T47D (cell line): ENCODE data around the gene SARS2.

Source experiments
- DNase-seq, 2 experiments: peaks; one replicate each; pipeline versions ENCODE4 v3.0.0 to v3.0.0-alpha.2; 2011 to 2012; ENCODE audit warnings: low read depth in 1 of 2, low spot score in 1 of 2
- JUND ChIP-seq: IDR thresholded peaks from 2 replicates; pipeline ENCODE4 v1.6.1; 2012; ENCODE audit warnings: low read depth
- in situ Hi-C: cut with HindIII; loops from 2 replicates; pipeline ENCODE4 v1.10.0; 2016; ENCODE audit warnings: low sequenced_read_pairs, low pct_unique_long_range_greater_than_20kb

SARS2 gene

DNA sequence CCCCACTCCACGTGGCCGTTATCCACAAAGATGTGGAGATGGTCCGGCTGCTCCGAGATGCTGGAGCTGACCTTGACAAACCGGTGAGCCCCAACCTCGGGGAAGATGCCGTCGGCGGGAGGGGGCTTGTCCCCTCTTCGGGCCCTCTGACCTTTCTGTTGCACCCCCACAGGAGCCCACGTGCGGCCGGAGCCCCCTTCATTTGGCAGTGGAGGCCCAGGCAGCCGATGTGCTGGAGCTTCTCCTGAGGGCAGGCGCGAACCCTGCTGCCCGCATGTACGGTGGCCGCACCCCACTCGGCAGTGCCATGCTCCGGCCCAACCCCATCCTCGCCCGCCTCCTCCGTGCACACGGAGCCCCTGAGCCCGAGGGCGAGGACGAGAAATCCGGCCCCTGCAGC is 23.3 kb downstream of the SARS2 start:
- no peak for TF ChIP-seq JUND
- DNase-seq = no peak
- in situ Hi-C loops = no loop called here

DNA sequence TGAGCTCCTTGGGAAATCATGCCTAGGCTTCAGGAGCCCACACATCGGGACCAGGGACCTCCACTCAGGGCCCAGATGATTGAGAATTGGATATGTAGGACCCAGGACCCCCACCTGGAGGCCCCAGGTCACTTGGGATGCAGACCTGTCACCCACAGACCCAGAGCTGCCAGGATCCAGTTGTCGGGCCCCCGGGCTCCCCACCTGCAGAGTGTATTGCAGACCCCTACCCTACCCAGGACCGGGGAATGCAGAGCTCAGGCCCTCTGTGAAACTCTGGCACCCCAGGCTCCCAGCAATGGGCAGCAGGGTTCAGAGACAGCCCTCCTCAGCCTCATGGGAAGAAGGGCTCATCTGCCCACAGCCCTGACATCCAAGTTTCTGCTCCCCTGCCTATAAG is 24.9 kb downstream of the SARS2 start:
- no peak for DNase-seq
- in situ Hi-C loops = no loop called here
- no peak for TF ChIP-seq JUND

DNA sequence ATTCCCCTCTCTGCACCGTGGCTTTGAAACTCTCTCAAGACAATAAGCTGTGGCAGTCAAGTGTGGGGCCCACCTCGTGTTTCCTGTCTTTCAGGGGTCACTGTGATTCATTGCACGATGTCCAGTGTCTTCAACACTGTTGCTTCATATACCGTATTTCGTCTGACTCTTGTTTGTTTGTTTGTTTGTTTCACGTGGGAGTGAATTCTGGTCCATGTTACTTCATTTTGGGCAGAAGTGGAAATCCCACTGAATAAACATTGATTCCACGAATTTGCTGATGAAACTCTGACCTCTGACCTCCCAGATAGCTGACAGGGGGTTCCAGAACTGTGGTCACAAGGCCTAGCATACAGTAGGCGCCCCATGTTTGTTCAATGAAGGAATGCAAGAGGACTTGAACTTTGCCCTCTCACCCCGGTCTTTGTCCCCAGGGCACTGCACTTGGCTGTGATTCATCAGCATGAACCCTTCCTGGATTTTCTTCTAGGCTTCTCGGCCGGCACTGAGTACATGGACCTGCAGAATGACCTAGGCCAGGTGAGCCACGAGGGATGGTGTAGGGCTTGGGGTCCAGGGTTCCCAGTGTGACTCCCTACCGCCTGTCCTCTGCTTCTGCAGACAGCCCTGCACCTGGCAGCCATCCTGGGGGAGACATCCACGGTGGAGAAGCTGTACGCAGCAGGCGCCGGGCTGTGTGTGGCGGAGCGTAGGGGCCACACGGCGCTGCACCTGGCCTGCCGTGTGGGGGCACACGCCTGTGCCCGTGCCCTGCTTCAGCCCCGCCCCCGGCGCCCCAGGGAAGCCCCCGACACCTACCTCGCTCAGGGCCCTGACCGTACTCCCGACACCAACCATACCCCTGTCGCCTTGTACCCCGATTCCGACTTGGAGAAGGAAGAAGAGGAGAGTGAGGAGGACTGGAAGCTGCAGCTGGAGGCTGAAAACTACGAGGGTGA is 25.7 kb downstream of the SARS2 start:
- no peak for DNase-seq
- in situ Hi-C loops = no loop called here
- TF ChIP-seq JUND = no peak

DNA sequence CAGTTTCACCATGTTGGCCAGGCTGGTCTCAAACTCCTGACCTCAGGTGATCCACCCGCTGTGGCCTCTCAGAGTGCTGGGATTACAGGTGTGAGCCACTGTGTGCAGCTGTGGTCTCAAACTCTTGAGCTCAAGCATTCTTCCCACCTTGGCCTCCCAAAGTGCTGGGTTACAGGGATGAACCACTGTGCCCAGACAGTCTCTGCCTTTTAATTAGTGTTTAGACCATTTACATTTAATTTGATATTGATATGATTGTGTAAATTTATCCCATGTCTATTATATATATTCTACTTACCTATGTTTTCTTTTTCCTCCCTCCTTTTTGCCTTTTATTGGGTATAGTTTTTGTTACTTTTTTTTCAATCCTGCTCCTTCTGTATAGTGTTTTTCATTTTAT is 28.9 kb downstream of the SARS2 start:
- DNase-seq = no peak
- in situ Hi-C loops = no loop called here
- TF ChIP-seq JUND = no peak

DNA sequence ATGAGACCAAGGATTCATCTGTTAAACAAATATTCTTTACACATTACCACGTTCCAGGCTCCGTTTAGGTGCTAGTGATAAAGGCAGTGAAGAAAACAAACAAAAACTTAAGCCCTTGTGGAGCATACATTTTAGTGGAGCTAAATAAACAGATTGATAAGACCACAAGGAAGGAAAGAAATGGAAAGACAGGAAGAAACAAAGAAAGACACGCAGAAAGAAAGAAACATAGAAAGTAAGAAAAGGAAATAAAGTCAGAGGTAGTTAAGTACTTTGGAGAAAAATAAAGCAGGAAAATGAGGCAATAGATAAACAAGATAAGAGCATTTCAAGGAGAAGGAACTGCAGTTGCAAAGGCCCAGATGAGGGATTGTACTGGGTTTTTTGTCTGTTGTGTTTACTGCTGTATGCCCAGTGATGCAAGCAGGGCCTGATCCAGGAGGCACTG is 29.8 kb downstream of the SARS2 start:
- in situ Hi-C loops = no loop called here
- no peak for DNase-seq
- no peak for TF ChIP-seq JUND

DNA sequence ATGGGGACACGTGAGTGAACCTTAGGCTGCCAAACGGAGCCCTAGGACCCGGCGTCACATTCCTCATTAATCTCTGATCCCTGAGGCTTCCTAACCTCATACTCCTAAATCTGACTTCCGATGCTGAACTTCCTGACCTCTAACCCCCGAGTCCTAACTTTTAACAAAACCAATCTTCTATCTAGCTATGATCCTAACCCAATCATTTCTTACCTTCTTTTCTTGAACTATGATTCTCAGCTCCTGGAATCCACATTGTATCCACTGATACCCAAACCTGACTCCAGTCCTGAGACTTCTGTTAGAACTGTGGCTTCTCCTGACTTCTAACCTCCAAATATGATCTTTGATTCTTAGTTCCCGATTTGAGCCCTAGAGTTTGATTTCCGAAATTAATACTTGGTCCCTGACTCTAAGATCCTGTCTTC is 30.3 kb downstream of the SARS2 start:
- in situ Hi-C loops = no loop called here
- no peak for TF ChIP-seq JUND
- DNase-seq = no peak

DNA sequence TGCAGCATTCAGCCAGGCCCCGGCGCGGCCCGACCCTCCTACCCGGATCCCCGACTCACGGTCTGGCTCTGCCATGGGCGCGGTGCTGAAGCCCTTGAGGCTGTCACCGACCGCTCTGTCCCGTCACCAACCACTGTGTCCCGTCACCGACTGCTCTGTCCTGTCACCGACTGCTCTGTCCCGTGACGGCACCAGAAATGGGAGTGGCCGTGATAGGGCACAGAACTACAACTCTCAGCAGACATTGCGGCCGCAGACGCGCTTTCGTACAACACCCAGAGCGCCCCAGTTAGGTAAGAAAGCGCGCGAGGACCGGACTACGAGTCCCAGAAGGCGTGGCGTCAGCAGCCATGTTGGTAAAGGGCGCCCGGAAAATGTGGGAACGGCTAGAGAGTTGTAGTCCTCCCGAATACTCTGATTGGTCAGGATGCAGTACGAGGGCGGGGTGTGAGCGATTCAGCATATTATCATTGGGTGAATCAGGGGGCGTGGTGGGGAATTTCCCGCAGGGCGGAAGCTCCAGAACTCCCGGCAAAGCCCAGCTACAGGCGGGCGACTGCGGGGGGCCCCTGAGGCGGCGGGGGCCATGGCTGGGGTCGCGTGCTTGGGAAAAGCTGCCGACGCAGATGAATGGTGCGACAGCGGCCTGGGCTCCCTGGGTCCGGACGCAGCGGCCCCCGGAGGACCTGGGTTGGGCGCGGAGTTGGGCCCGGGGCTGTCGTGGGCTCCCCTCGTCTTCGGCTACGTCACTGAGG is 30.9 kb downstream of the SARS2 start, which contains the start of the genes NFKBIB and SIRT2:
TSS of gene NFKBIB (plus strand) at position 523 of the 755 bp plus-strand sequence. CDS start at position 587, 64 bp downstream.
TSS of gene SIRT2 (minus strand) at position 172 of the 755 bp plus-strand sequence. CDS start at position 75, 97 bp downstream.
- TF ChIP-seq JUND = no peak
- peak; percentile 95 to 100 for DNase-seq
- in situ Hi-C loops = no loop called here

DNA sequence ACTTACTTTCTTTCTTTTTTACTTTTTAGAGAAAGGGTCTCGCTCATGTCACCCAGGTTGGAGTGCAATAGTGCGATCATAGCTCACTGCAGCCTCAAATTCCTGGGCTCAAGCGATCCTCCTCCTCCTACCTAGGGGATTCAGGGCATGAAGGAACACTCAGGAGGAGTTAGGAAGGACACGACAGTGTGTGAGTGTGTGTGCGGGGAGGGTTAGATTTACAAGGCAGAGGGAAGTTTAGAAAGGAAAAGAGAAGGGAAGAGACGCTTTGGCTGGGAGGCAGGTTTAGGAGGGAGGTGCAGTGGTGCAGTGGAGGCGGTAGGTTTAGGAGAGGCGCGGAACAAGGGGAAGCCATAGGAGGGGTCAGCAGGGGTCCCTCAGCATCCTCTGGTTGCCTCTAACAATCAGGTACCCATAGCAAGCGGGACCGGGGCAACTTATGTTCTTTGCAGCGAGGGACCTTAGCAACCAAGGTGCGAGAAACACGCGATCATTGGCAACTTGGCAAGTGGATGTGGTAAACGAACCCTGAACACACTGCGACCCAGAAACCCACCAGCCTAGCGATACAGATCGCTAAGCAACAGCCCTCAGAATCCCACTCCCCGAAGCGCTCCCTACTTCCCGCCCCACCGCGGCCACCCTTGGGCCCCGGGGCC is 31.6 kb downstream of the SARS2 start:
- no peak for TF ChIP-seq JUND
- no peak for DNase-seq
- in situ Hi-C loops = no loop called here

DNA sequence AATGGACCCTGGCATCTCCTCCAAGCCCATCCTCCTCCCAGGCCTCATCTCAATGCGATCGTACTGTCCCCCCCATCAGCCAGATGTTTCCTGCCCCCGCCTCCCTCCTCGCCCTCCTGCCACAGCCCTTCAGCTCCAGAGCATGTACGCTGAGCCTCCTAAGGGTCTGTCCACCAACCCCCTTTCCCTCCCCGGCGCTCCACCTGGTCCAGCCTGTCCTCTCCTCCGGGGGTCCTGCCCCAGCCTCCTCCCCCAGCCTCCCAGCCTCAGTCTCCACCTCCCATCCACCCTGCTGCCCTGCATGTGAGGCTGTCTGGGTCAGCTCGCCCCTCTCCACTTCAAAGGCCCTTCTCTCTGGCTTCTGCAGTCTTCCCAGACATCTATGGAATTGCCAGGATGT is 35.6 kb downstream of the SARS2 start:
- in situ Hi-C loops = no loop called here
- no peak for DNase-seq
- no peak for TF ChIP-seq JUND

DNA sequence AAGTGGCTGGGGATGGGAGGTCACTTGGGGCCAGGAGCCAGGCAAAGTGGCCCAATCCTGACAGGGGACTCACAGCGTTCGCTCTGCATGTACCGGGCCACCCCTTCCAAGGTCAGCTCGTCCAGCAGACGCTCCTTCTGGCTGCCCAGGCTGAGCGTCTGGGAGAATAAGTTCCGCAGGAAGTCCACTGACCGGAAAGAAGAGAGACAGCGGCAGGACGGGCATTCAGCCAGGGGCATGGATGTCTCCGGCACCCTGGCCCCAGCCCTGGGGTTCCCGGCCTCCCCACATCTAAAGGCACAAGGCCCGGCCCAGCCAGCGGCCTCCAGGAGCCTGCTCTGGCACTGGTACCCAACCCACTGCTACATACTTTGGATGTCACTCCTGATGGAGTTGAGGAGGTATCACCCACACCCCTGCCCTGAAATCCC is 37.2 kb downstream of the SARS2 start:
- no peak for DNase-seq
- in situ Hi-C loops = no loop called here
- no peak for TF ChIP-seq JUND

DNA sequence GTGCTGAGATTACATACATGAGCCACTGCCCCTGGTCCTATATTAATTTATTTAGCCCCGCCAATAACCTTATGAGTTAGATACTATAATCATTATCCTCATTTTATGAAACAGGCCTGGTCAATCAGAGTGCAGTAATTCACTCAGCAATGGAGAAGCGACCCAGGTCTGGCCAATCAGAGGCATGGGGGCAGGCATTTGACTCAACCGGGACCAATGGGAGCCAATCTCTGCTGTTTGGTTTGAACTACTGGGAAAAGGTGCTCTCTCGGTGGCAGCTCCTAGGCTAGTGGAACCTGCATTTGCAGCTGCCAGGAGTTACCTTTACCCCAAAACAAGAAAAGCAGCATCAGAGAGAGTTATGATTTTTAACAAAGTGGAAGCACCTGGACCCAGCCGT is 37.7 kb downstream of the SARS2 start:
- in situ Hi-C loops = no loop called here
- no peak for DNase-seq
- TF ChIP-seq JUND = no peak

DNA sequence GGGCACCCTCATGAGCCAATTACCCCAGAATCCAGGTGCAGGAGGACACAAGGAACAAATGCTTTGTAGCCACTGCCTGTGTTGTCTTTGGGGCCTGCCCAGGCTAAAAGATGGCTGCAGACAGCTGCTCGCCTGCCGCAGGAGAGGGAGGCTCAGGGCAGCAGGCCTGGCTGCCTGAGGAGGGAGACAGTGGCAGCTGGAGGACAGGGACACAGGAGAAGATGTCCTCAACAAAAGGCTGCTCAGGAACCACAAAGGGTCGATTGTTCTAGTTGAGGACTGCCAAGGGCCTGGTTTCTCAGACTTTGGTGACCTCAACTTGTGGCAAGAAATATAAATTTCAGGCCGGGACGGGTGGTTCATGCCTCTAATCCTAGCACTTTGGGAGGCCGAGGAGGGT is 38.8 kb downstream of the SARS2 start:
- in situ Hi-C loops = no loop called here
- no peak for DNase-seq
- no peak for TF ChIP-seq JUND
